Measurements from ENCODE around the gene PSAPL1. TPM values are rescaled to one million over a fixed set of nuclear protein-coding genes. Genes with fewer than 3 reads are reported as not detected.

The PSAPL1 gene
- polyA plus RNA-seq, 4 donors = not detected

DNA sequence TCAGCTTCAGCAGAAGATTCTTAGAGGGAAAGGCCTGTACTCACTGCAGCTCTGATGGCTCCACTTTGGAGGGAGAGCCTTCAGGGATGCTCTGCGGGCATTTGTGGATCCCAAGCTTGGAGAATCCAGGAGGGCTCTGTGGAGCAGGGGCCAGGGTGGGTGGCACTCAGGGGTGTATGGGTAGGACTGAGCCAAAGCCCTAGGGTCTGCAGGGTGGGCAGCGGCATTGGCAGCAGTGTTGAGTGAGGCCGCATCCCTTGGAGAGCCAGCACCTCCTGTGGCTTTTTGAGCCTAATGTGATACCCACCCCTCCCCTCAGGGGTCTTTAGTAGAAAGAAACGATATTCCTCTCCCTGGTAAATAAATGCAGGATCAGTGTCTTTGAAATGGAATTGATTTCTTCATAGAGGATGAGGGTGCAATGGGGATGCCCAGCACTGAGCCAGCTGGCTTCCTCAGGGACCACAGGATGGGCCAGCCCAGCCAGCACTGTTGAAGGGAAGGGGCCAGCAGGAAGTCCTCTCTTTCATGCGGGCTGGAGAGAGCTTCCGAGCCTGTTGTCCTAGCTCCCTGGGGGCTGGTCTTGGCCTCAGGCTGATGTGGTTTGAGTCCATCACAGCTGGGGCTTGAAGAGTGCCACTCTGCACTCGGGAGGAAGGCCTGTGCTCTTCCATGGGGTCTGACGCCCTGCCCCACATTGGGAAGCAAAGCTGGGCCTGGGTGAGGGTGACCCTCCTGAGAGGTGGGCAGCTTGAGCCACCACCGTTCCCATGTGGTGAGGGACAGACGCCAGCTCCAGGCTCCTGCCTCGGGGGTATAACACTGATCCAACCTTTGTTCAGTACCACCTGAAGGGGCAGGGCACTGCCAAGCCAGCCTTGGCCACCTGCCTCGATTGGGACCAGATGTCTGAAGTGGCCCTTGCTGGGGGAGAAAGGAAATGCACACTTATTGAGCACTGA, 49.5 kb downstream of the PSAPL1 start:
- DNase-seq (ENCODE audit: low read depth in 4 of 4, low spot score in 3 of 4) = no peak

DNA sequence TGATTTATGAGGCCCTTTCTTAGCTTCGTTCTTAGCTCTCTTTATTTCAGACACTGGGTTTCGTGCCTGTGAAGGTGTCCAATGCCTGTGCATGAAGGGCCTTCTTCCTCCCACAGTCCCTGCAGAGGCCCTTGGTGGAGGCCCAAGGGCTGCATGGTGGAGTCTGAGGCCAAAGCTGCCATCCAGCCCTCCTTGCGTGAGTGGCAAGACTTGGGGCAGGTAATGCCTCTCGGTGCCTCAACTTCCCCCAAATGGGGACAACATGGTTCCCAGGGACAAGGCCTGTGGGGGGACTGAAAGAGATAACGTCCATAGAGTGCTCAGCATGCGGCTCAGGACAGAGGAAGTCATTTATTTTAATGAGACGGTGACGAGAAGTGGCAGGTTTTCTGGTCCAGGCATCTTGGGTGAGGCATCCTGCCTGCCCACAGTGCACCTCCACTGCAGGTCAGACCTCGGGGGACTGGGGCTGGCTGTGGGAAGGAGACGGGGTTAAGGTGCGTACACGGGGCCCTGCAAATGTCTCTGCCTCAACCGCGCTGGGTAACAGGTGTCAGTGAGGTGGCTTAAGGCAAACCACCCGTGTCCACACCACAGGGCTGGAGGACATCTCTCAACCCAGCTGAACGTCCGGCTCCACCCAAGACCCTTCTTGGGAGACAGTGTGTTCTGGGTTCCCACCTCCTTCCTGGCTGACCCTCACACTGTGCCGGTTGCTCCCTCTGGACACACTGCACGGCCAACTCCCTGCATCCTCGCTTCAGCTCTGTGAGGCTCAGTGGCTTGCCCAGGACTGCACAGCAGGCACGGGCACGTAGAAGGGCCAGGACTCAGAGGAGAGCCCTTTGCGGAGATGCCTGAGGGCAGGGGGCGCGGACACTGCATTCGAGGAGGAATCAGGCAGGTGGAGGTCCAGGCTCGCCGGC, 50.5 kb downstream of the PSAPL1 start:
- no peak for DNase-seq (ENCODE audit: low read depth in 4 of 4, low spot score in 3 of 4)

DNA sequence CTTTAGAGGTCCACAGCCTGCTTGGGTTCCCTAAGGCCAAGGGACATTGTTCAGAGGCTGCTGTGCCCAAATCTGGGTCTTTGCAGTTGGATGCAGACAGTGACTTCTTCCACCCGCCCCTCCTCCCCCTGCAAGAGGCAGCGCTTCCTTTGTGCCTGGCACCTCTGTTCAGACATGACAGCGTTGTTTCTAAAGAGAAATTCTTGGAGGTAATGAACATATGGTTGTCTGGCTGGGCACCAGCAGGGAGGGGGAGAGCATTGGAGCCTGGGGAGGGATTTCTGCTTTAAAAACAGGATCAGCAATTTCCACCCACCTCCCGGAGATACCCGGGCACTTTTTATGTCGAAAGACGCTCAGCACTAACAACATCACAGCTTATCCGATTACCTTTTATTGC, 51.5 kb downstream of the PSAPL1 start:
- no peak for DNase-seq (ENCODE audit: low read depth in 4 of 4, low spot score in 3 of 4)

DNA sequence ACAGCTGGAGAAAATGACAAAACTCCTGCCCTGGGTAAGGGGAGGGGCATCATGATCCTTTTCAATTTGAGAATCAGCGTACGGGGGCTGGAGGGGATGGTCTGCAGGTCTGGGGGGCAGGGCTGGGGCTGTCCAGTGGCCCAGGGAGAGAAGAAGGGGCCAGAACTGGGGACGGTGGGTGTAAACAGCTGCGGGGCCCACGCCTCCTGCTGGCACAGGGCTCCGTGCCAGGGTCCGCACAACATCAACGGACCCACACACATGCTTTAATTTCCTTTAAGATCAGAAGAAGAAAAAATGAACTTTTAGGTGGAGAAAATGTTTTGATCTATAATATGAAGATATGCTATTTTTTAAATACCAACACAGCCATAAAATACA, 52.1 kb downstream of the PSAPL1 start:
- DNase-seq (ENCODE audit: low read depth in 4 of 4, low spot score in 3 of 4) = no peak

DNA sequence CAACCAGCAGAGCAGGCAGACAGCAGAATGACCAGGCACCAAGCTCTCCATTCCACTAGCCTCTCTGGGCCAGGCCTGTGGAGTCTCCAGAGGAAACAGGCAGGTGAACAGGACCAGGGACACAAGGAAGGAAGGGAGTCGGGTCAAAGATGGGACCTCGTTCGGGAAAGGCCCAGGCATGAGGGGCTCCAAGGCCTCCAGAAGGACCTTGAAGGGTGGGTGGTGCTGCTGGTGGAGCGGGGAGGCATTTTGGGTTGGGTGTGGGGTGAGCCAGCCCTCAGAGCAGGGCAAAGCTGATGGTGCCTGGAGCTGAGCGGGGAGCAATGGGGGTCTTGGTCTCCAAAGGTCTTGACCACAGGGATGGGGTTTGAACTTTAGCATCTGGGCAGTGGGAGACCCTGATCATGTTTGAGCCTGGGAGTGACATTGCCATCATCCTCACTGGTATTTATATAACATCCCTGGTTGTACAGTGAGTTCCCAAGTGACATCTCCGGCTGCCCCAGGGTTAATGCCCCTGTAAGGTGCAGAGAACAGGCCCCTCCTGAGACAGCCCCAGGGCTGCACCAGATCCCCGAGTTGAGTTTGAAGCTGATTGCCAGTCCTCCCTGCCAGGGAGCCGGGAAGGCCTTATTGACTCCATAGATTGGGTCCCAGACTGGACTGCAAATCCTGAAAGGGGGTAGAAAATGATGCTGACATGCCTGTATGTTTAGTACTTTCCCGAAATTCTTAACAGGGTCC, 52.7 kb downstream of the PSAPL1 start:
- no peak for DNase-seq (ENCODE audit: low read depth in 4 of 4, low spot score in 3 of 4)

DNA sequence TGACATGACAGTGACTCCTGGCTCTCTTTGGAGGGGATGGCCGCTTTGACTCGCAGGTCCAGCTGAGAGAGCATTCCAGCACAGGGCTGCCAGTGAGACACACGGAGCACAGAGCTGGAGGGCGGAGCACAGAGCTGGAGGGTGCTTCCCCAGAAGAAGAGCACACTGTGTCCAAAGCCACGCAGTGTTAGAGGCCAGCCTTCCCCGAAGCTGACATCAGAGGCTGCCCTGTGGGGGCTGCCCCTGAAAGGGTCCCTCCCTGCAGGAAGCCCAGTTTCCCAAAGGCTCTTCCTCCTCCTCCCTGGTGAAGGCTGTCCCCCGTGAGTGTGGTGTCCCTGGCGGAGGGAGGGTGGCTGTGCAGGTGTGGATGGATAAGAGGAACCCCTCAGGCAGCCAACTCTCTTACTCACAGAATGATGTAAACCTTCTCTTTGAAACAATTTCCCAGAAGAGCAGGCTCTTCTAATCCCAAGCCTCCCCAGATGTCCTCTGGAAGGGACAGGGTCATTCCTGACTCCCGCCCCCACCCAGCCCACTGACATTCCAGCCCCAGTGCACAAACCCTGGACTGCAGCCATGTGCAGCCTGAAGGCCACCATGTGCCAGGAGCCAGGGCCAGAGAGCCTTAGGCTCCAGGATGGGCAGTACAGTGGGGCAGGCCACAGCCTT, 53.4 kb downstream of the PSAPL1 start:
- no peak for DNase-seq (ENCODE audit: low read depth in 4 of 4, low spot score in 3 of 4)

Other genes starting within 250 kb of the PSAPL1 start
- 1 to 10 TPM; 6.7 to 9.8 (median 8.7) TPM for gene SORCS2, start 242.4 kb downstream of the PSAPL1 start, polyA plus RNA-seq (ENCODE audit: insufficient read length in 4 of 4)